Heart right ventricle (tissue), 16 donors: ENCODE data around the gene CSN3. TPM values are rescaled to one million over a fixed set of nuclear protein-coding genes. Genes with fewer than 3 reads are reported as not detected.

Experiments used
- ATAC-seq, 8 donors: fragments of 200-7000 bp; cut with Tn5 transposase; one replicate each; pipeline ENCODE4 v1.9.1; 2020; ENCODE audit warnings: mild to moderate bottlenecking in 8 of 8, moderate library complexity in 8 of 8, moderate number of reproducible peaks in 1 of 8
- DNase-seq, 2 donors: peaks; one replicate each; pipeline ENCODE4 v3.0.0-alpha.2; 2020
- H3K27ac ChIP-seq, 10 donors: fragments of 200-600 bp; sonication (generic) in 2 of 10; one replicate each; pipeline versions ENCODE4 v1.5.0 to v1.8.0; 2020 to 2022; ENCODE audit warnings: mild to moderate bottlenecking in 3 of 10
- H3K27me3 ChIP-seq, 7 donors: fragments of 200-600 bp; one replicate each; pipeline ENCODE4 v1.8.0; 2021 to 2022; ENCODE audit warnings: mild to moderate bottlenecking in 2 of 7
- H3K36me3 ChIP-seq, 9 donors: fragments of 200-600 bp; sonication (generic) in 1 of 9; one replicate each; pipeline versions ENCODE4 v1.5.0 to v1.8.0; 2020 to 2022; ENCODE audit warnings: mild to moderate bottlenecking in 2 of 9
- H3K4me1 ChIP-seq, 9 donors: fragments of 200-600 bp; sonication (generic) in 1 of 9; one replicate each; pipeline versions ENCODE4 v1.5.0 to v1.8.0; 2020 to 2022; ENCODE audit warnings: mild to moderate bottlenecking in 4 of 9
- H3K4me3 ChIP-seq, 10 donors: fragments of 200-600 bp; sonication (generic) in 2 of 10; one replicate each; pipeline versions ENCODE4 v1.5.0 to v1.8.0; 2020 to 2022; ENCODE audit warnings: mild to moderate bottlenecking in 7 of 10, moderate library complexity in 2 of 10
- H3K9me3 ChIP-seq, 11 donors: fragments of 200-600 bp in 10 of 11; sonication (generic) in 2 of 11; one replicate each; pipeline versions ENCODE4 v1.5.0 to v1.8.0; 2013 to 2022; ENCODE audit warnings: mild to moderate bottlenecking in 2 of 11, control low read depth in 1 of 11, moderate library complexity in 1 of 11
- CTCF ChIP-seq, 9 donors: fragments of 200-600 bp; sonication (generic) in 2 of 9; IDR thresholded peaks; one replicate each; pipeline versions ENCODE4 v1.5.0 to v1.8.0; 2021 to 2022; ENCODE audit warnings: antibody characterized with exemption in 9 of 9, mild to moderate bottlenecking in 5 of 9, moderate library complexity in 1 of 9
- WGBS, 2 donors: extraction: QIAGEN DNeasy Blood & Tissue Kit; methylation state at CpG; one replicate each; pipeline ENCODE4 v1.1.7; 2013; ENCODE audit warnings: inconsistent platforms in 1 of 2; 5-methylcytosine and 5-hydroxymethylcytosine counted together
- intact Hi-C, 10 donors: fragments of 100-400 bp; cut with DNase I; formaldehyde crosslinking; loops; one replicate each; pipeline versions ENCODE4 v1.11.1 to v1.14.2; 2022
- polyA plus RNA-seq, 2 donors: library from polyadenylated mRNA; stranded (reverse); fragments of 200-250 nt; gene quantifications; one replicate each; pipeline ENCODE4 v1.2.3, GENCODE V29; 2013
- total RNA-seq, 10 donors: library from RNA; stranded (reverse); fragmentation: NEBNext Ultra II Directional in 3 of 10; extraction: Animal tissue kit (Norgen Biotek cat#: 25700) in 3 of 10; gene quantifications; one replicate each; pipeline versions ENCODE4 v1.2.1 to v1.2.4, GENCODE V29; 2021 to 2023
- donor health status: Arrhythmogenic right ventricular cardiomyopathy.
- donor health status: ischemic (EF 13 %, LVEDD 7.1; RV severe dilation, severe dysfunction).
- donor health status: healthy with polysubstance abuse.
- donor health status: DM: no; HTN: yes; CAD: no.
- donor health status: DM: no; HTN: no; CAD: no.
- donor health status: ischemic (EF 25% LVEDD 6.9; RV normal size, moderate dysfunction).
- donor health status: ischemic (EF 25% LVEDD 5.7; RV mildly dilated, moderate dysfunction).
- donor health status: healthy.
- donor health status: DM: yes; HTN: yes; CAD: no.
- donor health status: Ischemic cardiomyopathy.
- donor health status: ischemic (EF 35%, LVEDD 5.7; RV mildly dilated, moderate dysfunction).
- donor health status: nonischemic (EF 11% LVEDD 7.7; RV severe dilation, severe dysfunction).
- donor health status: DM: yes; HTN: yes; CAD: no.
- donor health status: PGD.
- donor health status: ischemic (EF 29% LVEDD 5.4; RV normal size, mild dysfunction).
- donor health status: nonischemic (EF 23%, LVEDD 6.1; RV moderate dilation, normal function).

Gene CSN3
- total and polyA plus RNA-seq, 12 donors: not detected

- intact Hi-C loops: no loop called here
- no peaks in the 10 kb centered on the region for H3K27me3 ChIP-seq
- H3K4me3 ChIP-seq: no peak overlapping the region
- WGBS, 2 donors: 69 to 80% methylated on average over 1 of the region's 1 CpG
- H3K4me1 ChIP-seq: no peaks in the 10 kb centered on the region
- DNase-seq (no peak), ATAC-seq (no peak)
- no peak for TF ChIP-seq CTCF (IDR thresholded peaks at IDR 0.05)
- H3K27ac ChIP-seq: no peak overlapping the region
- H3K36me3 ChIP-seq: no peaks in the 10 kb centered on the region
- H3K9me3 ChIP-seq: no peaks in the 10 kb centered on the region
These were observed 6.3 kb upstream of the CSN3 start for GRCh38 chr4:70236125-70236524.

GRCh38 chr4:70239131-70239883 is 3.1 kb upstream of the CSN3 start:
- no peak for DNase-seq
- no peaks in the 10 kb centered on the region for H3K36me3 ChIP-seq
- no peaks in the 10 kb centered on the region for H3K9me3 ChIP-seq
- intact Hi-C loops: no loop called here
- no peaks in the 10 kb centered on the region for H3K27me3 ChIP-seq
- ATAC-seq: no peak
- H3K4me1 ChIP-seq: no peaks in the 10 kb centered on the region
- H3K4me3 ChIP-seq: no peak overlapping the region
- 42 to 46% methylated on average over 3 of the region's 3 CpGs for WGBS, 2 donors
- H3K27ac ChIP-seq: no peak overlapping the region
- TF ChIP-seq CTCF (IDR thresholded peaks at IDR 0.05): no peak

GRCh38 chr4:70239884-70240591 is 2.4 kb upstream of the CSN3 start:
- Histone ChIP-seq H3K4me1 (no peaks in the 10 kb centered on the region), H3K27ac (no peak overlapping the region), H3K27me3 (no peaks in the 10 kb centered on the region), H3K4me3 (no peak overlapping the region), H3K36me3 (no peaks in the 10 kb centered on the region), H3K9me3 (no peaks in the 10 kb centered on the region)
- intact Hi-C loops: no loop called here
- DNase-seq: no peak
- ATAC-seq: no peak
- 55 to 62% methylated on average over 5 of the region's 5 CpGs for WGBS, 2 donors
- no peak for TF ChIP-seq CTCF (IDR thresholded peaks at IDR 0.05)

- Histone ChIP-seq H3K4me3 (no peak overlapping the region), H3K36me3 (no peaks in the 10 kb centered on the region), H3K27me3 (no peaks in the 10 kb centered on the region), H3K9me3 (no peaks in the 10 kb centered on the region), H3K4me1 (no peaks in the 10 kb centered on the region), H3K27ac (no peak overlapping the region)
- TF ChIP-seq CTCF (IDR thresholded peaks at IDR 0.05): no peak
- intact Hi-C loops: no loop called here
- ATAC-seq: no peak
- no peak for DNase-seq
- 72 to 78% methylated on average over 4 of the region's 4 CpGs for WGBS, 2 donors
These were observed 694 bp downstream of the CSN3 start for GRCh38 chr4:70243091-70243490.
